ENCODE data around the gene PCBP4.

The PCBP4 gene

DNA sequence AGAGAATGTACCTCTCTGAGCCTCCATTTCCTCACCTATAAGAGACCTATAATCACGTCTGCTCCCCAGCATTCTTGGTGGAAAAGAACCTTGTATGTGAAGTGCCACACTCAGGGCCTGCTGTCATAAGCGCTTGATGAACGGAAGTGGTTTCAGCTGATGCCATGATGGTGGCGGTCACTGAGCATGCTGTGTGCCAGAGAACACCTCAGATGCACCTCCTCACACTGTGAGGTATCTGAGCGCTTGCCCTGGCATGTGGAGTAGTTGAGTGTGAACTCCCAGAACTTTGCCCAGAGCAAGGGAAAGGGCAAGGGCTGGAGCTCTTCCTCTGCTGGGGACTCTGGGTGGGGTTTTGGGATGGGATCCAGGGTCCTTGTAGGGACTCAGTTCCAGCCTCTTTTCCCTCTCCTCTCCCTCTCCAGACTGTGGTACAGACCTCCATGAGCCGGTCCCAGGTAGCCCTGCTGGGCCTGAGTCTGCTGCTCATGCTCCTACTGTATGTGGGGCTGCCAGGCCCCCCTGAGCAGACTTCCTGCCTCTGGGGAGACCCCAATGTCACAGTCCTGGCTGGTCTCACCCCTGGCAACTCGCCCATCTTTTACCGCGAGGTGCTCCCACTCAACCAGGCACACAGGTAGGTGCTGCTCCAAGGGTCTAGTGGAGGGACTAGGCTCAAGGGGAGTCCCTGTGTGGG is 10.3 kb upstream of the PCBP4 start:
- no peak for DNase-seq
- in situ Hi-C loops (cut with MboI; ENCODE audit: low pct_unique_long_range_greater_than_20kb, low sequenced_read_pairs), result no loop called here

DNA sequence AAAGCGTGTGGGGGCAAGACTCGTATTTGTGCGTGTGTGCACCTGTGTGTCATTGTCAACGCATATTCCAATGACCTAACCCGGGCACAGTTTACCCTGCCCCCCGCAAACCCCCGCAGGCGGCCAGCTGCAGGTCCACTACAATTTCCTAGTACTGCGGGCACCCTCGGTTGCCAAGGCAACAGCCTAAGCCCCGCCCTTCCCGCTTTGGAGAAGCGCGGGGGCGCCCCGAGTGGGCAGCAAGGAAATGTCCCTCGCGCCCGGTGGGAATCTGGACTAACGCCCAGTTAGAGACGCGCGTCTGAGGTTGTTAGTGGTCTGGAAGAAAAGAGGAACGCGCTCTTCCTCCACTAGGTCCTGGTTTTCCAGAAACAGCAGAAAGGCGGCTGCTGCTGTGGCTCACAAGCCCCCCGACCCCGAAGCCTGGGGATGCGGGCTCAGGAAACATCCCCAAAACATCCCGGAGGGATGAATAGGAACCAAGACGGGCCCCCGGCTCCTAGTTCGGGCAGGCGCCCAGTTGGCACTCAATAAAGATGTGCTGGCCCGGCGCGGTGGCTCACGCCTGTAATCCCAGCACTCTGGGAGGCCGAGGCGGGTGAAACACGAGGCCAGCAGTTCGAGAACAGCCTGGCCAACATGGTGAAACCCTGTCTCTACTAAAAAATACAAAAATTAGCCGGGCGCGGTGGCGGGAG is 8.7 kb upstream of the PCBP4 start:
- DNase-seq, result peak; percentile 76
- in situ Hi-C loops (cut with MboI; ENCODE audit: low pct_unique_long_range_greater_than_20kb, low sequenced_read_pairs), result no loop called here

DNA sequence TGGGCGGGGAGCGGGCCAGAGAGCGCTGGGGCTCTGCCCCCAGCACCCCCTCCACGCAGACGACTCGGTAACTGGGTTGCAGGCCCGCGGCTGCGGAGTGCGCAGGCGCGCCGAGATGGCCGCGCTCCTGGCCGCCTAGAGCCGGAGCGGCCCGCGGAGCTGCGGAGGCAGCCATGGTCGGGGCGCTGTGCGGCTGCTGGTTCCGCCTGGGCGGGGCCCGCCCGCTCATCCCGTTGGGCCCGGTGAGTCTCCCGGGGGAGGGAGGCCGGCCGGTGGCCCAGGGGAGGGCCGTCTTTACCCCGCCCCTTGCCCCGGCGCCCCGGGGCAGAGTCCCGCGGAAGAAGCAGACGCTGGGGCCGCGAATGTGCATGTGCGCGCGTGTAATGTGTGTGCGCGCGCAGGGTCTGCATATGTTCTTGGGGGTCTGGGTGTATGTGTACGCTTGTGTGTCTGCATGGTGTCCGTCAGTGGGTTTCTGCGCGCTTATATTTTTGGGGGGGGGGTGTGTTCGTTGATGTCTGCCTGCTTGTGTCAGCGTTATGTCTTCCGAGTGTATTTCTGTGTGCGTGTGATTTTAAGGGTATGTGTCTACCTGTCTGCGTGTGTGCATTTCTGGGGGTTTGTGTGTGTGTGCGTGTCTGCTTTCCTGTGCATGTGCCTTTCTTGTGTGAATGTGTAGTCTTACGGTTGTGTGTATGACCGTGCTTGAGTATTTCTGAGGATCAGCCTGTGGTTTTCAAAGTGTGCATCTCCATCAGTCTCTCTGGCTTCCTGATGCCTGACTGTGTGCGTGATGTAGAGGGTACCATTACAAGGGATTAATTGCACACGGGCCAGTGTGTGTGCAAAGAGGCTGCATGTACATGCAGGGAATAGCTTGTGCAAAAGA is 8.0 kb upstream of the PCBP4 start, which contains the start of gene ABHD14A:
Gene ABHD14A (plus strand): TSS at position 102 of the 889 bp plus-strand sequence. CDS start 72 bp downstream, at position 174.
- in situ Hi-C loops (cut with MboI; ENCODE audit: low pct_unique_long_range_greater_than_20kb, low sequenced_read_pairs), result no loop called here
- peak; percentile 68 for DNase-seq

DNA sequence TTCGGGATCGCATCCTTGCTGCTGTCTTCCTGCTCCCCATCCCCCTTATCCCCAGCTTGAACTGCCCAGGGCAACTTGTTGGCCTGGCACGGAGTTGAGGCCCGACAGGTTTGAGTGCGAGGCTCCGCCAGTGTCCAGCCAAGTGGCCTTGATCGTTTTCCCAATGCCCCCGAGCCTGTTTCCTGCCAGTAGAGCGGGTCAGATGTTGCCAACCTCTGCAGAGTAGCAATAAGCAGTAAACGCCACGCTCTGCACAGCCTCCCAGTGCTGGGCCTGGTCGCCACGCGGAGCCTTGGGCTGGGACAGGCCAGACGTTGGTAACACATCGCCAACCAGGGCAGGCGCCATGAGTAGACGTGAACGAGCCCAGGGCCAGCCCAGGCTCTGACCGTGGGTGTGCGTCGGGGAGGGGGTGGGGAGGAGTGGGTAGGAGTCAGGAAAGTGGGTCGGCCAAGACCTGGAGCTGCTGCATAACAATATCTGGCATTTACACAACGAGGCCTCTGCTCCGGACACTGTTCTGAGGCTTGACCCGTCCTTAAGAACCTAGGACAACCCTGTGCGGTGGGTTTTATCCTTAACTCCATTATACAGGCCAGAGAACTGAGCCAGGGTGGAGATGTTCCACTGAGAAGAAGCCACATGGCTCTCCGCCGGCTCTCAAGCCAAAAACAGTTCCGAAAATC is 7.2 kb upstream of the PCBP4 start:
- in situ Hi-C loops (cut with MboI; ENCODE audit: low pct_unique_long_range_greater_than_20kb, low sequenced_read_pairs), result no loop called here
- DNase-seq, result no peak

DNA sequence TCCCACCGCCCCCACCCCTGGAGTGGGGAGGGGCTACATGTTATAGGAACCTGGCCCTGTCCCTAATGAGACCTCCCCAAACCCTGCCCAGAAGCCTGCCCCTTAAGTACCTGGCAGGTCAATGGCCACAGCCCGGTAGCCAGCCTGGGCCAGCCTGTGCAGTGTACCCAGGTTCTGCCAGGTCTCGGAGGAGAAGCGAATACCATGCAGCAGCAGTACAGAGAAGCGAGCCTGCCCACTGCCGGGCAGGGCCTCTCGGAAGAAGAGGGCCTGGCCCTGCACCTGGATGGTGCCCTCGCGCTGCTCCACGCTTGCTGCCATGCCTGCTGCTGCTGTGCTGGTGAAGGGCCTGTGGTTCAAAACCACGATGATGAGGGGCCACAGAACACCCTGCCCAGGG is 4.1 kb upstream of the PCBP4 start:
- no peak for DNase-seq
- in situ Hi-C loops (cut with MboI; ENCODE audit: low pct_unique_long_range_greater_than_20kb, low sequenced_read_pairs), result no loop called here

DNA sequence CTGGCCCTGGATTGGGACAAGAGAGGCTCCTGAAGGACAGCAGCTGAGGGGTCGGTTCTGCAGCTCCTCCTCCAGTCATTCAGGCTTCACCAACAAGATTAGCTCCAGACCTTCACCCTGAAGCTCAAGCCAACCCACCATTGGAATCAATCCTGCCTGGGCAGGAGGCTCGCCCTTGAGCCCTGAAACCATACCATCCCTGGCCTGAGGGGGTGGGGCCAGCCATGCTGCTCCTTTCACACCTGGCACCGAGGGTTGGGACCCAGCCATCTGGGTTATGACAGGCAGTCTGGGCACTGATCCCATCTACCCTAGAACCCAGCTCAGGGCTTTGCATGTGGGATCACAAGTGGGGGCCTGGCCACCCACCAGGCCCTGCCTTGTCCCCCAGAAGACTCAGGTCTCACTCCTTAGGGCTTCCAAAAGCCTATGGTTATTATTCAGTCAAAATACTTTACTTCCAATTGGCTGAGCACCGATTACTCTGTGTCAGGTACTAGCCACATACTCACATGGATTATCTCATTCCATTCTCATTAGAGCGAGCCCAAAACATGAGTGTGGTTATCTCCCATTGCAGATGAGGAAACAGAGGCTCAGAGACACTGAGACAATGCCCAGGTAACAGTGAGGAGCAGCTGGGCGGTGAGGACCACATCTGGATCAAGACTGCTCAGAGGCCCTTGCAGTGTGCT is 3.5 kb upstream of the PCBP4 start:
- in situ Hi-C loops (cut with MboI; ENCODE audit: low pct_unique_long_range_greater_than_20kb, low sequenced_read_pairs), result no loop called here
- DNase-seq, result no peak

DNA sequence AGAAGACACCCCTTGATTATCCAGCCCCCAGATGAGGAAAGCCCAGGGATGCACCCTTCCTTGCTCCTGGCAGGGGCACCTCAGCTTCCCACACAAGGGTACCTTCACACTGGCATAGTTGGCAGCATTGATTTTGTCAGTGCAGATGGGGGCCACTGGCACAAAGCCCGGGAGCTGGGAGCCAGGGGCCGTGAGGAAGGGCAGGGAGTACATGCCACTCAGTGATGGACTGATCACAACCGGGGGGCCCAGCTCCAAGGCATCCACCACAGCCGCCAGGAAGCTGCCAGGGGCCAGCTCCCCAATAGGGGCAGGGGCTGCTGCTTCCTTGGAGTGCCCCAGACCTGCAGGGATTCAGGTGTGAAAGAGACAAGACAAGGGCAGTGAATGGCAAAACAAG is 2.6 kb upstream of the PCBP4 start:
- in situ Hi-C loops (cut with MboI; ENCODE audit: low pct_unique_long_range_greater_than_20kb, low sequenced_read_pairs), result no loop called here
- no peak for DNase-seq

DNA sequence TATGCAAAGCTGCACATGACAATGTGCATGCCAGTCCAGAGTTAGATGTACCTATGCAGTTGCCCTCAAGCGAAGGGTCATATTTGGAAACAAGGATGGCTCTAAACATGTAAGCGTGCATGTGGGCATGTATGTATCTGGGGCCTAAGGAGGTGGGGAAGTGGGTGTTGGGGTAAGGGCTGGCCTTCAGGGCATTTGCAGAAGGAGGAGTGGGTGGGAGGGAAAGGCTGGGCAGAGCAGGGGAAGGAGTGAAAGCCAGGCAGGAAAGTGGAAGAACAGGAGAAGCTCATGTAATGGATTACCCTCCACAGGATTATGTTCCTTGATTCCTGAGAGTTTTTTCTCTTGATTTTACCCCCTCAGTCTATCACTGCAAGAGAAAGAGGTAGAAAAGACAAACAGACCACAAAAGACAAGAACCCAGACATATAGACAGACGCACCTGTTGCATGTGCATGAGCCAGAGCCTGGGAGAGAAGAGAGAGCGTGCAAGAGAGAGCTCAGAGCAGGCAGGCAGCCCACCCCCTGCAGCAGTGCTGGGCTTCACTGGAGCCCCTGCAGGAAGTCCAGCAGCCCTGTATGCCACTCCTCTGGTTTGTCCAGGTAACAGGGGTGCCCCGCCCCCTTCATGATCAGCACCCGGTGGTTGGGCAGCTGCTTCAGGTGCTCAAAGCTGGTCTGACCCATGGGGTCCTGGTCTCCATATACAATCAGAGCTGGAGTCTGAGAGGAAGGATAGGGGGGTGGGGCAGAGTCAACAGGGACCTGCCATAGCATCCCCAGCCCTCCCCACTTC is 1.8 kb upstream of the PCBP4 start:
- no peak for DNase-seq
- in situ Hi-C loops (cut with MboI; ENCODE audit: low pct_unique_long_range_greater_than_20kb, low sequenced_read_pairs), result no loop called here

DNA sequence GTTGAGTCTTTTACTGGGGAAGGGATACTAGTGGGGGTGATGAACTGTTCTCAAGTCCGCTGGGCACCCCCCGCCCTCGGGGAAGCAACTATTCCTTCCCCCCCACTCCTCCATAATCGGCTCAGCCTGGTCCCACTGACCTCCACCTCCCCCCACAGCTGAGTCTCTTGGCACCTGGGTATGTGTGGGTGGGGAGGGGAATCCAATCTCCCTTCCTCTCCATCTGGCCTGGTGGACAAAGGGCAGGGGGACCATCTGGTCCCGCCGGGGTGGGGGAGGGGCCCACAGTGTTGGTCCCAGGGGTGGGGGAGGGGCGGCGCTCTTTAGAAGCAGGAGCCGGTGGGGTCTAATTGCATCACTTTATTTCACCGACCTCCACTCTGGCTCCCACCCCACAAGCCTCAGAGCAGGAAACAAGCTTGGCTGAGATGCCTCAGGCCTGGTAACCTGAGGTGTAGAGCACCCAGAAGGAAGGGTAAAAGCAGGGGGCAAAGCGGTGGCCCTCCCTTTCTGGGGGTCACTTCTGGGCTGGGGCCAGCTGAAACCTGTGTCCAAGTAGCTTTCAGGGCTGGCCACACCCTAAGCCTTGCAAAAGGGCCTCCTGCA is 1.0 kb upstream of the PCBP4 start:
- DNase-seq, result peak; percentile 40
- in situ Hi-C loops (cut with MboI; ENCODE audit: low pct_unique_long_range_greater_than_20kb, low sequenced_read_pairs), result no loop called here

DNA sequence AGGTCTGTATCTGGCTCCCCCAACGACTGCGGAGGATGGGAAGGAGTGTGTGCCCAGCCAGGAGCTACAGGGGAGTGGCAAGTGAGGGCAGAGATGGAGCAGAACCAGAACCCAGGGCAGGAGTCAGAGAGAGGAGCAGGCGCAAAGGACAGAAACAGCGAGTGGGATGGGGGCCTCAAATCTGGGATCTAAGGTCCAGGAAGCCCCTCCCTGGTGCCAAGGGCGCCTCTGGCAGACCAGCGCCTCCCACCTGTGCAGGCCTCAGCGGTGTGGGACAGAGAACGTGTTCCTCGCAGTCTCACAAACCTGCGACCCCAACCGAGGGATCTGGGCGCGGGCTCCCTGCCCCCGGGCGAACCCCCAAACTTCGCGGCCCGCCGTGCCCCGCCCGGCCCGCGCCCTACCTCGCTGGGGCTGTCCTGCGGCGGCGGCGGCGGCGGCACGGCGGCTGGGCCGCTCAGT is 301 bp downstream of the PCBP4 start:
- in situ Hi-C loops (cut with MboI; ENCODE audit: low pct_unique_long_range_greater_than_20kb, low sequenced_read_pairs), result no loop called here
- DNase-seq, result no peak

DNA sequence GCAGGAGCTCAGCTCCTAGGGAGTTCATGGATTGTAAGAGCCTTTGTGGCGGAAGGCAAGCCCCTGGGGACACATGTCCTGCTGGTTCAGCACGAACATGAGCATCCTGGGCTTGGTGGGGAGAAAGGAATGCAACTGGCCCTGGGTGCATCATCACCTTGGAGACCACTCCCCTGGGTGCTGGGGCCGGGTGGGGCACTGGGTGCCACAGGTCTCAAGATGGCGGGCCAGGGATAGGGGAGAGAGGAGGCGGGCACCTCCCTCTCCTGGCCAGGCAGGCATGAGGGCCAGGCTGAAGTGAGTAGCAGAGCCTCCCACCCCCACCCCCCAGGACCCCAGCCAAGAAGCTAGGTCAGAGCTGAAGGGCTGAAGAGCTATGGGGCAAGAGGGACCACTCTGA is 768 bp downstream of the PCBP4 start:
- no peak for DNase-seq
- in situ Hi-C loops (cut with MboI; ENCODE audit: low pct_unique_long_range_greater_than_20kb, low sequenced_read_pairs), result no loop called here

DNA sequence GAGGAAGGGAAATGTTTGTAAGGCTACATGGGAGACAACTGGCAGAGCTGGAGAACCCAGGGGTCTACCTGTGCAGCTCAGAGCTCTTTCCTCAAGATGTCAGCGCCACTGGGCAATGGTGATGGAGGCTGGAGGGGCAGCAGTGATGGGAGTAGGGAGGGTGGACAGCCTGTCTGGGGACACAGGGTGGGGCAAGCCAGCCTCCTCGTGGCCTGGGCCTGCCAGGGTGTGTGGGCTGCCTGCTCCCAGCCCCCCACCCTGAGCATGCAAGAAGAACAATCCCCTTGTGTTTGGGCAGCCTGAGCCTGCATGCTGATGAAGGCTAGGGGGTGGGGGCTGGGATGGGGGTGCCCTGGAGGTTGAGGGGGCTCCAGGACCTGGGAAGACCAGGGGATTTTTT is 1.2 kb downstream of the PCBP4 start:
- DNase-seq, result no peak
- in situ Hi-C loops (cut with MboI; ENCODE audit: low pct_unique_long_range_greater_than_20kb, low sequenced_read_pairs), result no loop called here

DNA sequence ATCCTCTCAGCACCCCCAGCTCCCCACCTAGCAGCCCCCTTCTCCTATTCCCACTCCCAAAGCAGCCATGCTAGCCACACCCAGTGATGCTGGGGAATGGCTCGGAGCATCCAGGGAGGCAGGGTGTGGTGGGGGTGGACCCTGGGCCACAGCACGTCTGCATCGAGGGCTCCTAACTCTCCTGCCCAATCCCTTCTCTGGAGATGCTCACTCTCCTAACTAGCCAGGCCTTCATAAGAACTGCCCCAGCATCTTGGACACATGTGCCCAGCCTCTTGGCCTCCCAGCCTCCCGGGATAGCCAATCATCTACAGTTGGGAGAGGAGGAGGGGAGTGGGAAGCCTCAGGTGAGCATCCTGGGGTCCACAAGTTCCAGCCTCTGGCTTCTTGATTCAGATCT is 2.7 kb downstream of the PCBP4 start:
- no peak for DNase-seq
- in situ Hi-C loops (cut with MboI; ENCODE audit: low pct_unique_long_range_greater_than_20kb, low sequenced_read_pairs), result no loop called here

DNA sequence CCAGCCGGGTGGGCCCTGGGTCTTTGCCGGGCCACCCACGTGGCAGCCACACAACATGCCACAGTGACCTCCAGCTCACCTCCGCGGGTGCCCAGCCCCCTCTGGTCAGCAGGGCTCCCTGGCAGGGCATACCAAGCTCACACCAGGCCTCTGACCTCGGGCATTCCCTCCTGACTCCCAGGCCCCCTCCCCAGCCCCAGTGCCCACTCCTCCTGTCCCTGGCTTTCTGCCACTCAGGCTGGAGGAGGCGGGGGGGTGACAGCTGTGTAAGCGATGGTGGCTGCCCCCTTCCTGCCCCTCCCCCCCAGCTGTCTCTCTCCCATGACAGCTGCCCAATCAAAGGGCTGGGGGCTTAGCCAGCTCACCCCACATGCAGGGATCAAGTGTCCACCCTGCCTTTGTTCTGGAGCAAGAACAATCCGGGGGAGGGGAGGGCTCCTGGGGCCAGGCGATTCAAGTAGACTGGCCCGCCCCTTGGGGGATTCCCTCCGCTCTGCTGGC is 3.3 kb downstream of the PCBP4 start:
- DNase-seq, result no peak
- in situ Hi-C loops (cut with MboI; ENCODE audit: low pct_unique_long_range_greater_than_20kb, low sequenced_read_pairs), result no loop called here

DNA sequence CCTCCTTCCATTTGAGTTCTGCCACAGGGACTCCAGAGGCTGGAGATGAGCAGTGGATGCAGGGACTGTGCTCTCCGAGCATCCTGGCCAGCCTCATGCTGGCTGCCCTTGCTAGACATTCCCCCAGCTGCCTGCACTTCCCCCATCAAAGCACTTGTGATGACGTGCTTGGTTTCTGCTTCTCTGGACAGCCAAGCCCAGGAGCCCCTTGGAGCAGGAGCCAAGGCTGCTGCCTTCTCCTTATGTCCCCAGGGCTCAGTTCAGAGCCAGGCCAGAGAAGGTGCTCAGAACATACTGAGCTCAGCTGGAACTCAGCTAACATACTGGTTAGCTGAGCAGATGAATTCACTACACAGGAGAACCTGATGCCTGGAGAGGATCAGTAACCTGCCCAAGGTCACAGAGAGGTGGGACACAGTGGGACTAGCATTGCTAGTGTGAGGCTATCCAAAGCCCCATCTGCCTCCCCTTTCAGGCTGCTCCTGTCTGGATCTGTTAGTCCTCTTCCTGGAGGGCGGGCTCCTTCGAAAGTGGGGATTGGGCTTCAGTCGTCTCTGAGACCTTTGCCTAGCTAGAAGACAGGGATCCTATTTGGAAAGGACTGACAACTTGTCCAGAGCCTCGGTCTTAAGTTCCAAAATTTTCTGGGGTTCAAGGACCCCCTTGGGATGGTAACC is 4.3 kb downstream of the PCBP4 start:
- no peak for DNase-seq
- in situ Hi-C loops (cut with MboI; ENCODE audit: low pct_unique_long_range_greater_than_20kb, low sequenced_read_pairs), result no loop called here

DNA sequence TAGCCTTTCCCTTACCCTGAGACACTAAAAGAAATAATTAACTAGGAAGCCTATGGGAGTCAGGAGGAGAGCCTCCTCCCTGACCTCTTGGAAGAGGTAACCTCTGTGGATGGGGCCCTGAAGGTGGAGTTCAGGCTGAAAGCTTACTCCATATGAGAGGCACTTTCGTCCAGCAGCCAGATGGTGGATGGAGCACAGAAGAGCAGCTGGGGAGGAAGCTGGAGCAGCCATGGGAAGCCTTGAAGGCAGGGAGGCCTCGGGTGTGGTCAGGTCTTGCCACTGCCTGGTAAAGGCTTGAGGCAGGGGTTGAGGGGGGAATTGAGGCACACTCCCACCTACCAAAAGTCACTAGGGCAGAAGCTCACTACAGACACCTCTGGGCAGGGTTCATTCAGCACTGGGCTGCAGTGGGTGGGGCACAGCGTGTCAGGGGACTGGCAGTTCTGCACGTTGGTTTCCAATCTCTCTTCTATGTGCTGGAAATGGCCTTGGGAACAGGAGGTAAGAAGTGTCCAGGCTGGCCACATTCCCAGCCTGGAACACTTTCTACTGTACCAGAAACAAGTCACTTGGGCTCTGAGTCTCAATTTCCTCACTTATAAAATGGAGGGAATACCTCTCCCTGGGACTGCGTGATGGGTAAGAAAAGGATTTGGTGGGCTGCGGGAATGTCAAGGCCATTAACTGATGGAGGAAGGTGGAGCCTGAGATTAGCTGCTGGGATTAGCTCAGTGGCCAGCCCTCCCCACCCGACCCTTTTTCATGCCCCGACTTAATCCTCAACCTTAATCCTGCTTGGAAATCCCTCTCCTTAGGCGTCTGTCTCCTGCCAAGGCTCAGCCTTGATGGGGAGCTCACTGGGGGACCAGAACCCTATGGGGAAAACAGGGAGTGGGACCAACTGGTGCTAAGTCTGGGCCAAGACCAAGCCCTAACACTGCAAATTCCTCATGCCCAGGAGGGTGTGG is 5.4 kb downstream of the PCBP4 start:
- DNase-seq, result no peak
- in situ Hi-C loops (cut with MboI; ENCODE audit: low pct_unique_long_range_greater_than_20kb, low sequenced_read_pairs), result no loop called here

Data from KBM-7 (cell line).